ENCODE measurements around the gene KCTD11. TPM values are rescaled to one million over a fixed set of nuclear protein-coding genes. Genes with fewer than 3 reads are reported as not detected.

KCTD11 gene
- total and polyA plus RNA-seq, 2 of the 13 experiments (the other 11 are each of a cell fraction or from before 2014, with no cell fraction given): 1.6 to 2.6 TPM

DNA sequence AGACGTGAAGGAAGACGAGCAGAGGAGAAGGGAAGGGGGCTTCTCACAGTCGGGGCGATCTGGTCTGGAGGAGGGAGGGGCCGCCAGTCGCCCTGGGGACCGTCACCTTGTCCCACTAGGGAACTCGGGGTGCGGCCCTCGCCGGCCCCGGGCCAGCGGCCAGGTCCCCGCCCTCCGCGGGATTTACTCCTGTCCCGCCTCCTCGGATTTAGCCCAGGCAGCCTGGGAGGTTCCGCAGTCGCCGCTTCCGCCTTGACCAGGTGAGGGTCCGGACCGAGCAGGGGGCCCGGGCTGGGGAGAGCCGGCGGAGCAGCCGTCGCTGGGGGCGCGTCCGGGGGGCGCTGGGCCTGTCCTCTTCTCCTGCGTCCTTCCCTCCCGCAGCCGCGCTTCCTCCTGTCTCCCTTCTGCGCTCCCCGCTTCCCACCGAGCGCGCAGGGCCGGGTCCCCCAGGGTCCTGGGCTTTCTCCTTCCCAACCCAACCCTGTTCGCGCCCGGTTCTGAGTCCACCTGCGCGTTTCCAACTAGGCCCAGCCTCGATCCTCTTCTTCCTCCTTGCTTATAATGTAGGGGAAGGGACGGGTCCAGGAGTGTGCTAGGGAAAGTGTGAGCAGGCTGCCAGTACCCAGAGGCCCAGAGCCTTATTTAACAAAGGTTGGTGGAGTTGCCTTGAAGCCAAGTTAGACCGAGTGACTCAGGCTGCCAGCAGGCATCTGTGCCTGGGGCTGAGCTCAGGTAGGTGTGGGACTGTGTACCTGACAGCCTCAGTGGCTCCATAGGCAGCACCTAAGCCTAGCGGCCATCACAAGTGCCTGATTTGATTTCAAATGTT is 29.1 kb downstream of the KCTD11 start, which contains the start of gene TNK1 (continued):
- TF ChIP-seq, protein P1, sequence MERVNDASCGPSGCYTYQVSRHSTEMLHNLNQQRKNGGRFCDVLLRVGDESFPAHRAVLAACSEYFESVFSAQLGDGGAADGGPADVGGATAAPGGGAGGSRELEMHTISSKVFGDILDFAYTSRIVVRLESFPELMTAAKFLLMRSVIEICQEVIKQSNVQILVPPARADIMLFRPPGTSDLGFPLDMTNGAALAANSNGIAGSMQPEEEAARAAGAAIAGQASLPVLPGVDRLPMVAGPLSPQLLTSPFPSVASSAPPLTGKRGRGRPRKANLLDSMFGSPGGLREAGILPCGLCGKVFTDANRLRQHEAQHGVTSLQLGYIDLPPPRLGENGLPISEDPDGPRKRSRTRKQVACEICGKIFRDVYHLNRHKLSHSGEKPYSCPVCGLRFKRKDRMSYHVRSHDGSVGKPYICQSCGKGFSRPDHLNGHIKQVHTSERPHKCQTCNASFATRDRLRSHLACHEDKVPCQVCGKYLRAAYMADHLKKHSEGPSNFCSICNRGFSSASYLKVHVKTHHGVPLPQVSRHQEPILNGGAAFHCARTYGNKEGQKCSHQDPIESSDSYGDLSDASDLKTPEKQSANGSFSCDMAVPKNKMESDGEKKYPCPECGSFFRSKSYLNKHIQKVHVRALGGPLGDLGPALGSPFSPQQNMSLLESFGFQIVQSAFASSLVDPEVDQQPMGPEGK (CRISPR knock-in tag; IDR thresholded peaks at IDR 0.05): peak; percentile 29; the same call in 1 of the 2 replicates
- no peak for TF ChIP-seq DPF2 (CRISPR knock-in tag; IDR thresholded peaks at IDR 0.05; ENCODE audit: borderline replicate concordance, low read depth)
- TF ChIP-seq SPEN (CRISPR knock-in tag; IDR thresholded peaks at IDR 0.05; ENCODE audit: low read depth): no peak
- TF ChIP-seq, protein P2, sequence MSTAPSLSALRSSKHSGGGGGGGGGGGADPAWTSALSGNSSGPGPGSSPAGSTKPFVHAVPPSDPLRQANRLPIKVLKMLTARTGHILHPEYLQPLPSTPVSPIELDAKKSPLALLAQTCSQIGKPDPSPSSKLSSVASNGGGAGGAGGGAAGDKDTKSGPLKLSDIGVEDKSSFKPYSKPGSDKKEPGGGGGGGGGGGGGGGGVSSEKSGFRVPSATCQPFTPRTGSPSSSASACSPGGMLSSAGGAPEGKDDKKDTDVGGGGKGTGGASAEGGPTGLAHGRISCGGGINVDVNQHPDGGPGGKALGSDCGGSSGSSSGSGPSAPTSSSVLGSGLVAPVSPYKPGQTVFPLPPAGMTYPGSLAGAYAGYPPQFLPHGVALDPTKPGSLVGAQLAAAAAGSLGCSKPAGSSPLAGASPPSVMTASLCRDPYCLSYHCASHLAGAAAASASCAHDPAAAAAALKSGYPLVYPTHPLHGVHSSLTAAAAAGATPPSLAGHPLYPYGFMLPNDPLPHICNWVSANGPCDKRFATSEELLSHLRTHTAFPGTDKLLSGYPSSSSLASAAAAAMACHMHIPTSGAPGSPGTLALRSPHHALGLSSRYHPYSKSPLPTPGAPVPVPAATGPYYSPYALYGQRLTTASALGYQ (CRISPR knock-in tag; IDR thresholded peaks at IDR 0.05): no peak
- TF ChIP-seq AGO1 (IDR thresholded peaks at IDR 0.05; ENCODE audit: low read depth, low read length, poor library complexity, severe bottlenecking): no peak
- 0 out of 2 replicates have a peak, but pooled peaks have one; percentile 48 for TF ChIP-seq ZNF138 (CRISPR knock-in tag; IDR thresholded peaks at IDR 0.05; ENCODE audit: low read depth)
- TF ChIP-seq, protein P3, sequence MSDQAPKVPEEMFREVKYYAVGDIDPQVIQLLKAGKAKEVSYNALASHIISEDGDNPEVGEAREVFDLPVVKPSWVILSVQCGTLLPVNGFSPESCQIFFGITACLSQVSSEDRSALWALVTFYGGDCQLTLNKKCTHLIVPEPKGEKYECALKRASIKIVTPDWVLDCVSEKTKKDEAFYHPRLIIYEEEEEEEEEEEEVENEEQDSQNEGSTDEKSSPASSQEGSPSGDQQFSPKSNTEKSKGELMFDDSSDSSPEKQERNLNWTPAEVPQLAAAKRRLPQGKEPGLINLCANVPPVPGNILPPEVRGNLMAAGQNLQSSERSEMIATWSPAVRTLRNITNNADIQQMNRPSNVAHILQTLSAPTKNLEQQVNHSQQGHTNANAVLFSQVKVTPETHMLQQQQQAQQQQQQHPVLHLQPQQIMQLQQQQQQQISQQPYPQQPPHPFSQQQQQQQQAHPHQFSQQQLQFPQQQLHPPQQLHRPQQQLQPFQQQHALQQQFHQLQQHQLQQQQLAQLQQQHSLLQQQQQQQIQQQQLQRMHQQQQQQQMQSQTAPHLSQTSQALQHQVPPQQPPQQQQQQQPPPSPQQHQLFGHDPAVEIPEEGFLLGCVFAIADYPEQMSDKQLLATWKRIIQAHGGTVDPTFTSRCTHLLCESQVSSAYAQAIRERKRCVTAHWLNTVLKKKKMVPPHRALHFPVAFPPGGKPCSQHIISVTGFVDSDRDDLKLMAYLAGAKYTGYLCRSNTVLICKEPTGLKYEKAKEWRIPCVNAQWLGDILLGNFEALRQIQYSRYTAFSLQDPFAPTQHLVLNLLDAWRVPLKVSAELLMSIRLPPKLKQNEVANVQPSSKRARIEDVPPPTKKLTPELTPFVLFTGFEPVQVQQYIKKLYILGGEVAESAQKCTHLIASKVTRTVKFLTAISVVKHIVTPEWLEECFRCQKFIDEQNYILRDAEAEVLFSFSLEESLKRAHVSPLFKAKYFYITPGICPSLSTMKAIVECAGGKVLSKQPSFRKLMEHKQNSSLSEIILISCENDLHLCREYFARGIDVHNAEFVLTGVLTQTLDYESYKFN (CRISPR knock-in tag; conservative IDR thresholded peaks at IDR 0.05): 0 out of 2 replicates have a peak, but pooled peaks have one; percentile 18
- TF ChIP-seq, protein P4, sequence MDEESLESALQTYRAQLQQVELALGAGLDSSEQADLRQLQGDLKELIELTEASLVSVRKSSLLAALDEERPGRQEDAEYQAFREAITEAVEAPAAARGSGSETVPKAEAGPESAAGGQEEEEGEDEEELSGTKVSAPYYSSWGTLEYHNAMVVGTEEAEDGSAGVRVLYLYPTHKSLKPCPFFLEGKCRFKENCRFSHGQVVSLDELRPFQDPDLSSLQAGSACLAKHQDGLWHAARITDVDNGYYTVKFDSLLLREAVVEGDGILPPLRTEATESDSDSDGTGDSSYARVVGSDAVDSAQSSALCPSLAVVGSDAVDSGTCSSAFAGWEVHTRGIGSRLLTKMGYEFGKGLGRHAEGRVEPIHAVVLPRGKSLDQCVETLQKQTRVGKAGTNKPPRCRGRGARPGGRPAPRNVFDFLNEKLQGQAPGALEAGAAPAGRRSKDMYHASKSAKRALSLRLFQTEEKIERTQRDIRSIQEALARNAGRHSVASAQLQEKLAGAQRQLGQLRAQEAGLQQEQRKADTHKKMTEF (CRISPR knock-in tag; IDR thresholded peaks at IDR 0.05): peak; percentile 42; the same call in 1 of the 2 replicates
- no peak for TF ChIP-seq GPN1 (CRISPR knock-in tag; IDR thresholded peaks at IDR 0.05; ENCODE audit: borderline replicate concordance)
- TF ChIP-seq HES4 (CRISPR knock-in tag; IDR thresholded peaks at IDR 0.05; ENCODE audit: borderline replicate concordance): 0 out of 2 replicates have a peak, but pooled peaks have one; percentile 41
- no peak for TF ChIP-seq ZNF337 (CRISPR knock-in tag; IDR thresholded peaks at IDR 0.05; ENCODE audit: borderline replicate concordance, low read depth)
- no peak for TF ChIP-seq PTBP1 (IDR thresholded peaks at IDR 0.05; ENCODE audit: low read depth, low read length, poor library complexity, severe bottlenecking)
- peak; percentile 36; the same call in 1 of the 2 replicates for TF ChIP-seq ZFP90 (CRISPR knock-in tag; IDR thresholded peaks at IDR 0.05; ENCODE audit: borderline replicate concordance)
- no peak for TF ChIP-seq MYNN (CRISPR knock-in tag; IDR thresholded peaks at IDR 0.05; ENCODE audit: low read depth)
- TF ChIP-seq PHF21A (CRISPR knock-in tag; IDR thresholded peaks at IDR 0.05): peak; percentile 53
- 0 out of 2 replicates have a peak, but pooled peaks have one; percentile 35 for TF ChIP-seq GZF1 (CRISPR knock-in tag; IDR thresholded peaks at IDR 0.05)
